Right lobe of liver (tissue), 4 donors: ENCODE results near the gene TJP3.

Experiments used
- CTCF ChIP-seq, 4 donors: fragments of 200-600 bp in 3 of 4; fragments of 450-650 bp in 1 of 4; IDR thresholded peaks; one replicate each; pipeline versions ENCODE4 v1.5.1 to v1.8.0; 2016 to 2022; ENCODE audit warnings: antibody characterized with exemption in 4 of 4, mild to moderate bottlenecking in 2 of 4
- POLR2A ChIP-seq: fragments of 450-650 bp; IDR thresholded peaks from one replicate; pipeline ENCODE4 v1.6.1; 2017; ENCODE audit warnings: antibody characterized with exemption, mild to moderate bottlenecking
- donor health status: DM: no; HTN: no; CAD: no.
- donor health status: DM: no; HTN: no; CAD: no.
- donor health status: DM: no; HTN: yes; CAD: no.

- TF ChIP-seq POLR2A: no peak
- TF ChIP-seq CTCF (IDR thresholded peaks at IDR 0.05): no peak
These were observed 35.3 kb downstream of the TJP3 start for GRCh38 chr19:3743486-3743885.
